Measurements from ENCODE around the gene CSH2. TPM values are rescaled to one million over a fixed set of nuclear protein-coding genes. Genes with fewer than 3 reads are reported as not detected.
A peak's percentile ranks its signal among the peaks of the same experiment; 100 is the strongest.

Gene CSH2
- total and polyA plus RNA-seq, 2 of the 13 experiments (the other 11 are each of a cell fraction or from before 2014, with no cell fraction given), result not detected

DNA sequence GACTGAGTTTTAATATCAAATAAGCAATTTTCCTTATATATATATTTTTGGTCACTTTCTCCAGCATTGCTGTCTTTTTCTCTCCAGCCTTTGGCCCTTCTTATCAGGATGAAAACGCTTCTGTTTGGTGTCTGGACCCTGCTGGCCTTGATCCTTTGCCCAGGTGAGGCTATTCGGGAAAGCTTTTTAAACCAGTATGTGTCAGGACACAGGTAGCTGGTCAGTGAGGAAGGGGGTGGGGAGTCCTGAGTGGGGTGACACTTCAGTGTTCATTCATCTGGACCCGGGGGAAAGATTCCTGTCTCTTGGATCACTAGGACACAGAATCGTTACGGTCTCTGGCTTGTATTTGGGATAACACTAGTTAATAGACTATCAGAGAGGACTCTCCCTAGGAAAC is 18.8 kb downstream of the CSH2 start (continued):
- TF ChIP-seq, protein P1, sequence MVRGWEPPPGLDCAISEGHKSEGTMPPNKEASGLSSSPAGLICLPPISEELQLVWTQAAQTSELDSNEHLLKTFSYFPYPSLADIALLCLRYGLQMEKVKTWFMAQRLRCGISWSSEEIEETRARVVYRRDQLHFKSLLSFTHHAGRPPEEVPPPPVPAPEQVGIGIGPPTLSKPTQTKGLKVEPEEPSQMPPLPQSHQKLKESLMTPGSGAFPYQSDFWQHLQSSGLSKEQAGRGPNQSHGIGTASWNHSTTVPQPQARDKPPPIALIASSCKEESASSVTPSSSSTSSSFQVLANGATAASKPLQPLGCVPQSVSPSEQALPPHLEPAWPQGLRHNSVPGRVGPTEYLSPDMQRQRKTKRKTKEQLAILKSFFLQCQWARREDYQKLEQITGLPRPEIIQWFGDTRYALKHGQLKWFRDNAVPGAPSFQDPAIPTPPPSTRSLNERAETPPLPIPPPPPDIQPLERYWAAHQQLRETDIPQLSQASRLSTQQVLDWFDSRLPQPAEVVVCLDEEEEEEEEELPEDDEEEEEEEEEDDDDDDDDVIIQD (CRISPR knock-in tag; IDR thresholded peaks at IDR 0.05; ENCODE audit: low read depth), result no peak
- TF ChIP-seq, protein P2, sequence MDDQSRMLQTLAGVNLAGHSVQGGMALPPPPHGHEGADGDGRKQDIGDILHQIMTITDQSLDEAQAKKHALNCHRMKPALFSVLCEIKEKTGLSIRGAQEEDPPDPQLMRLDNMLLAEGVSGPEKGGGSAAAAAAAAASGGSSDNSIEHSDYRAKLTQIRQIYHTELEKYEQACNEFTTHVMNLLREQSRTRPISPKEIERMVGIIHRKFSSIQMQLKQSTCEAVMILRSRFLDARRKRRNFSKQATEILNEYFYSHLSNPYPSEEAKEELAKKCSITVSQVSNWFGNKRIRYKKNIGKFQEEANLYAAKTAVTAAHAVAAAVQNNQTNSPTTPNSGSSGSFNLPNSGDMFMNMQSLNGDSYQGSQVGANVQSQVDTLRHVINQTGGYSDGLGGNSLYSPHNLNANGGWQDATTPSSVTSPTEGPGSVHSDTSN (CRISPR knock-in tag; IDR thresholded peaks at IDR 0.05; ENCODE audit: borderline replicate concordance), result no peak
- TF ChIP-seq HNRNPK (IDR thresholded peaks at IDR 0.05; ENCODE audit: low read depth, low read length, poor library complexity, severe bottlenecking) (no peak), ATAD3A (CRISPR knock-in tag; IDR thresholded peaks at IDR 0.05) (no peak), ZNF549 (CRISPR knock-in tag; IDR thresholded peaks at IDR 0.05) (no peak), SMARCC2 (IDR thresholded peaks at IDR 0.05) (no peak), ZNF552 (CRISPR knock-in tag; IDR thresholded peaks at IDR 0.05; ENCODE audit: borderline replicate concordance) (no peak), MXD4 (CRISPR knock-in tag; IDR thresholded peaks at IDR 0.05) (no peak), NR2F6 (IDR thresholded peaks at IDR 0.05) (peak; percentile 44; the same call in 1 of the 2 replicates), NR2F6 (CRISPR knock-in tag; IDR thresholded peaks at IDR 0.05) (peak; percentile 51), ELF3 (CRISPR knock-in tag; IDR thresholded peaks at IDR 0.05) (no peak; the same call in 1 of the 2 replicates), SP5 (CRISPR knock-in tag; IDR thresholded peaks at IDR 0.05; ENCODE audit: borderline replicate concordance, low read depth) (0 out of 2 replicates have a peak, but pooled peaks have one; percentile 18), POLR2AphosphoS2 (IDR thresholded peaks at IDR 0.05; ENCODE audit: low read depth, low read length) (no peak), ZFAT (CRISPR knock-in tag; conservative IDR thresholded peaks at IDR 0.05) (no peak), RCOR2 (CRISPR knock-in tag; IDR thresholded peaks at IDR 0.05) (peak; percentile 60; the same call in 1 of the 2 replicates), PLRG1 (conservative IDR thresholded peaks at IDR 0.05) (no peak), MAFF (IDR thresholded peaks at IDR 0.05; ENCODE audit: low read depth, low read length) (no peak), ZNF180 (CRISPR knock-in tag; IDR thresholded peaks at IDR 0.05; ENCODE audit: borderline replicate concordance, low read depth) (no peak), POLR2AphosphoS5 (IDR thresholded peaks at IDR 0.05; ENCODE audit: low read depth, low read length) (no peak), BRCA1 (CRISPR knock-in tag; IDR thresholded peaks at IDR 0.05) (no peak; the same call in 1 of the 2 replicates)
- TF ChIP-seq, protein P3, sequence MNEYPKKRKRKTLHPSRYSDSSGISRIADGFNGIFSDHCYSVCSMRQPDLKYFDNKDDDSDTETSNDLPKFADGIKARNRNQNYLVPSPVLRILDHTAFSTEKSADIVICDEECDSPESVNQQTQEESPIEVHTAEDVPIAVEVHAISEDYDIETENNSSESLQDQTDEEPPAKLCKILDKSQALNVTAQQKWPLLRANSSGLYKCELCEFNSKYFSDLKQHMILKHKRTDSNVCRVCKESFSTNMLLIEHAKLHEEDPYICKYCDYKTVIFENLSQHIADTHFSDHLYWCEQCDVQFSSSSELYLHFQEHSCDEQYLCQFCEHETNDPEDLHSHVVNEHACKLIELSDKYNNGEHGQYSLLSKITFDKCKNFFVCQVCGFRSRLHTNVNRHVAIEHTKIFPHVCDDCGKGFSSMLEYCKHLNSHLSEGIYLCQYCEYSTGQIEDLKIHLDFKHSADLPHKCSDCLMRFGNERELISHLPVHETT (CRISPR knock-in tag; conservative IDR thresholded peaks at IDR 0.05), result no peak
- TF ChIP-seq, protein P4, sequence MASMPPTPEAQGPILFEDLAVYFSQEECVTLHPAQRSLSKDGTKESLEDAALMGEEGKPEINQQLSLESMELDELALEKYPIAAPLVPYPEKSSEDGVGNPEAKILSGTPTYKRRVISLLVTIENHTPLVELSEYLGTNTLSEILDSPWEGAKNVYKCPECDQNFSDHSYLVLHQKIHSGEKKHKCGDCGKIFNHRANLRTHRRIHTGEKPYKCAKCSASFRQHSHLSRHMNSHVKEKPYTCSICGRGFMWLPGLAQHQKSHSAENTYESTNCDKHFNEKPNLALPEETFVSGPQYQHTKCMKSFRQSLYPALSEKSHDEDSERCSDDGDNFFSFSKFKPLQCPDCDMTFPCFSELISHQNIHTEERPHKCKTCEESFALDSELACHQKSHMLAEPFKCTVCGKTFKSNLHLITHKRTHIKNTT (CRISPR knock-in tag; IDR thresholded peaks at IDR 0.05), result no peak
- TF ChIP-seq, protein P5, sequence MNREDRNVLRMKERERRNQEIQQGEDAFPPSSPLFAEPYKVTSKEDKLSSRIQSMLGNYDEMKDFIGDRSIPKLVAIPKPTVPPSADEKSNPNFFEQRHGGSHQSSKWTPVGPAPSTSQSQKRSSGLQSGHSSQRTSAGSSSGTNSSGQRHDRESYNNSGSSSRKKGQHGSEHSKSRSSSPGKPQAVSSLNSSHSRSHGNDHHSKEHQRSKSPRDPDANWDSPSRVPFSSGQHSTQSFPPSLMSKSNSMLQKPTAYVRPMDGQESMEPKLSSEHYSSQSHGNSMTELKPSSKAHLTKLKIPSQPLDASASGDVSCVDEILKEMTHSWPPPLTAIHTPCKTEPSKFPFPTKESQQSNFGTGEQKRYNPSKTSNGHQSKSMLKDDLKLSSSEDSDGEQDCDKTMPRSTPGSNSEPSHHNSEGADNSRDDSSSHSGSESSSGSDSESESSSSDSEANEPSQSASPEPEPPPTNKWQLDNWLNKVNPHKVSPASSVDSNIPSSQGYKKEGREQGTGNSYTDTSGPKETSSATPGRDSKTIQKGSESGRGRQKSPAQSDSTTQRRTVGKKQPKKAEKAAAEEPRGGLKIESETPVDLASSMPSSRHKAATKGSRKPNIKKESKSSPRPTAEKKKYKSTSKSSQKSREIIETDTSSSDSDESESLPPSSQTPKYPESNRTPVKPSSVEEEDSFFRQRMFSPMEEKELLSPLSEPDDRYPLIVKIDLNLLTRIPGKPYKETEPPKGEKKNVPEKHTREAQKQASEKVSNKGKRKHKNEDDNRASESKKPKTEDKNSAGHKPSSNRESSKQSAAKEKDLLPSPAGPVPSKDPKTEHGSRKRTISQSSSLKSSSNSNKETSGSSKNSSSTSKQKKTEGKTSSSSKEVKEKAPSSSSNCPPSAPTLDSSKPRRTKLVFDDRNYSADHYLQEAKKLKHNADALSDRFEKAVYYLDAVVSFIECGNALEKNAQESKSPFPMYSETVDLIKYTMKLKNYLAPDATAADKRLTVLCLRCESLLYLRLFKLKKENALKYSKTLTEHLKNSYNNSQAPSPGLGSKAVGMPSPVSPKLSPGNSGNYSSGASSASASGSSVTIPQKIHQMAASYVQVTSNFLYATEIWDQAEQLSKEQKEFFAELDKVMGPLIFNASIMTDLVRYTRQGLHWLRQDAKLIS (CRISPR knock-in tag; IDR thresholded peaks at IDR 0.05), result no peak
